Breast epithelium (tissue), 3 donors: ENCODE results near the gene ZC3H12D.

ENCODE experiments used
- POLR2A ChIP-seq: fragments of 450-650 bp; IDR thresholded peaks from one replicate; pipeline ENCODE4 v1.6.1; 2016; ENCODE audit warnings: antibody characterized with exemption, mild to moderate bottlenecking, moderate library complexity
- TF ChIP-seq, protein P1 (sequence below), 3 donors: fragments of 450-650 bp; IDR thresholded peaks; one replicate each; pipeline ENCODE4 v1.5.1; 2016 to 2017; ENCODE audit warnings: antibody characterized with exemption in 3 of 3, mild to moderate bottlenecking in 3 of 3, moderate library complexity in 3 of 3

DNA sequence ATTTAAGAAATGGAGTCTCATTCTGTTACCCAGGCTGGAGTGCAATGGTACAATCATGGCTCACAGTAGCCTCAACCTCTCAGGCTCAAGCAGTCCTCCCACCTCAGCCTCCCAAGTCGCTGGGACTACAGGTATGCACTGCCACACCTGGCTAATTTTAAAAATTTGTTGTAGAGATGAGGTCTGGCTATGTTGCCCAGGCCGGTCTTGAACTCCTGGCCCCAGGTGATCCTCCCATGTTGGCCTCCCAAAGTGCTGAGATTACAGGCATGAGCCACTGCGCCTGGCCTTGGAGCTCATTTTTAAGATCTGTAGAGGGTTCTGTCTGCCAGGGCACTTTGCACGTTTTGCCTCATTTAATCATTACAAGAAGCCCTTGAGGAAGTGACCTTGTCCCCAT lies 17.5 kb downstream of the ZC3H12D start:
- no peak for TF ChIP-seq POLR2A
- TF ChIP-seq, protein P1, sequence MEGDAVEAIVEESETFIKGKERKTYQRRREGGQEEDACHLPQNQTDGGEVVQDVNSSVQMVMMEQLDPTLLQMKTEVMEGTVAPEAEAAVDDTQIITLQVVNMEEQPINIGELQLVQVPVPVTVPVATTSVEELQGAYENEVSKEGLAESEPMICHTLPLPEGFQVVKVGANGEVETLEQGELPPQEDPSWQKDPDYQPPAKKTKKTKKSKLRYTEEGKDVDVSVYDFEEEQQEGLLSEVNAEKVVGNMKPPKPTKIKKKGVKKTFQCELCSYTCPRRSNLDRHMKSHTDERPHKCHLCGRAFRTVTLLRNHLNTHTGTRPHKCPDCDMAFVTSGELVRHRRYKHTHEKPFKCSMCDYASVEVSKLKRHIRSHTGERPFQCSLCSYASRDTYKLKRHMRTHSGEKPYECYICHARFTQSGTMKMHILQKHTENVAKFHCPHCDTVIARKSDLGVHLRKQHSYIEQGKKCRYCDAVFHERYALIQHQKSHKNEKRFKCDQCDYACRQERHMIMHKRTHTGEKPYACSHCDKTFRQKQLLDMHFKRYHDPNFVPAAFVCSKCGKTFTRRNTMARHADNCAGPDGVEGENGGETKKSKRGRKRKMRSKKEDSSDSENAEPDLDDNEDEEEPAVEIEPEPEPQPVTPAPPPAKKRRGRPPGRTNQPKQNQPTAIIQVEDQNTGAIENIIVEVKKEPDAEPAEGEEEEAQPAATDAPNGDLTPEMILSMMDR (IDR thresholded peaks at IDR 0.05) = no peak
